Sciatic nerve (tissue), 2 donors: ENCODE results near the gene NRXN2. TPM values are rescaled to one million over a fixed set of nuclear protein-coding genes. Genes with fewer than 3 reads are reported as not detected.
"Not testable (repeated sequence)": the region's sequence is repeated elsewhere in the genome, so short reads cannot be mapped to it uniquely, and the experiment has no call there.

Source experiments
- ATAC-seq: fragments of 200-7000 bp; cut with Tn5 transposase; one replicate; pipeline ENCODE4 v1.9.1; 2020; ENCODE audit warnings: mild to moderate bottlenecking, moderate library complexity
- DNase-seq: peaks from one replicate; pipeline ENCODE4 v3.0.0-alpha.2; 2020; ENCODE audit warnings: low spot score
- intact Hi-C: fragments of 100-400 bp; cut with DNase I; formaldehyde crosslinking; loops from one replicate; pipeline ENCODE4 v1.14.2; 2022
- total RNA-seq: library from RNA; stranded (reverse); fragmentation: NEBNext Ultra II Directional; extraction: Animal tissue kit (Norgen Biotek cat#: 25700); gene quantifications from one replicate; pipeline ENCODE4 v1.2.1, GENCODE V29; 2021
- donor health status: DM: no; HTN: no; CAD: no.
- donor health status: DM: no; HTN: no; CAD: no.

Gene NRXN2
- total RNA-seq, 1 donor from 2014 or later: 13.7 TPM

DNA sequence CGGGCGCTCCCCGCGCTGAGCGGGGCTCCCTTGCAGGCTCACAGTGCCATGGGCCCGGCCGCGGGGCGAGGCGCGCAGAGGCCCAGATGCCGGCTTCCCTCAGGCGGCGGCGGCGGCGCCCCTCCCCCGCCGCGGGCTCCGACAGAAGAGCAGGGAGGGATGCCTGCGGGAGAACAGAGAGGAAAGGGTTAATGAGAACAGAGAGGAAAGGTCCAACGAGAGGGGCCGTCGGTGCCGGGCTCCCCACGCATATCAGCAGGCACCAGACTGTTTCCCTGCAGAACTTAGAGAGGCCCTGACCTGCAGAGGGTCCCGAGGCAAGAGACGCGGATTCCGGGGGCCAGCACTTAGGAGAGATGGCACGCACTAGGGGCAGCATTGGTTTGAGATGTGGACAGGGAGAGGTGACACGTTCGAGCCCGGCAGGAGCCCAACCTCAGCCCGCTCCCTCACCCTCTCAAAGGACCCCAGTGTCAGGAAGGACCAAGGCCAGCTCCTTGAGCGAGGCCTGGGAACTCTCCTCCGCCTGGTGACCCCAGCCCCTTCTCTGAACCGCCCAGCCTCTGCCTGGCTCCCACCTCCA is 9.1 kb downstream of the NRXN2 start:
- ATAC-seq: no peak
- DNase-seq: no peak
- intact Hi-C loops: no loop called here

DNA sequence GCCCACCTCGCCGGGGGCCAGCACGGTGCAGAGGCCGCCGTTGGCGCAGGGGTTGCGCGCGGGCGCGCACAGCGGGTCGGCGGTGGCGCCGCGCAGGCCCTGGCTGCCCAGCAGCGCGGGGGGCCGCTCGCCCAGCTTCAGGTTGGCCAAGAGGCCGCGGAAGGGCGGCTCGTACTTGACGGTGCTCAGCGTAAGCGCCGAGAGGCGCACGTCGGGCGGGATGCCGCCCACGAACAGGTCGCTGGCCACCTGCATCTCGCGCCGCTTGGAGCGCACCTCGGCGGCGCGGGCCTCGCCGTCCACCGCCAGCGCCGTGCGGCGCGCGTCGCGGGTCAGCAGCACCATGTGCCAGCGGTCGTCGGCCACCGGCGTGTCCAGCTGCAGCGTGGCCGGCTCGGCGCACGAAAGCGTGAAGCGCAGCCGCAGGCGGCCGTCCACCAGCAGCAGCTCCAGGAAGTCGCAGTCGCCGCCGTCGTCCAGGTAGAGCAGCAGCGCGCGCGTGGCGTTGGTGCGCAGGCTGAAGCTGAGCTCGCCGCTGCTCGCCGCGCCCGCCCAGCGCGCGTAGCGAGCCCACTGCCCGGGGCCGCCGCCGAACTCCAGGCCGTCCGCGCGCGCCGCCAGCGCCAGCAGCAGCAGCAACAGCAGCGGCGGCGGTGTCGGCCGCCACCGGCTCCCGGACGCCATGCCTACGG is 9.8 kb downstream of the NRXN2 start:
- ATAC-seq: no peak
- DNase-seq: no peak
- intact Hi-C loops: no loop called here

DNA sequence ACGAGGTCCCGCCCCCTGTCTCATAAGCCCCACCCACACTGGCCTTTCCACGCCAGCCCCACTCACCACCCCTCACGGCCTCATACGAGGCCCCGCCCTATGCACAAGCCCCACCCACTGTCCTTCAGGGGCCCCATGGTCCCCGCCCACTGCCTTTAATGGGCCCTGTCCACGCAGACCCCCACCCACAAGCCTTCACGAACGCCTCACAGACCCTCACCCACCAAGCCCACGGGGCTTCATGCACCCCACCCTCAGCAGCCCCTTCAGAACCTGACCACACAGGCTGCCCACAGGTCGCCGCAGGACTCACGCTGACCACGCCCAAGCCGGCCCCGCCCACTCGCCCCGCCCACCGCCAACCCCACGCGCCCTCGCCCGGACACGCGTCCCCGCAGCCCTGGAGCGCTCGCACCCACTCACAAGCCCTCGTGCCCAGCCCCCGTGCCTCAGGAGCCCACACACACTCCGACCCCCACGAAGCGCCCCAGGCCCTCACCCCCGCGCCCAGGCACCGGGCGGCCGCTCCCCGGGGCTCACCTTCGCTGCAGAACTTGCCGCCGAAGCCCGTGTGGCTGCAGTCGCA is 10.5 kb downstream of the NRXN2 start:
- intact Hi-C loops: no loop called here
- ATAC-seq: no peak
- DNase-seq: no peak

DNA sequence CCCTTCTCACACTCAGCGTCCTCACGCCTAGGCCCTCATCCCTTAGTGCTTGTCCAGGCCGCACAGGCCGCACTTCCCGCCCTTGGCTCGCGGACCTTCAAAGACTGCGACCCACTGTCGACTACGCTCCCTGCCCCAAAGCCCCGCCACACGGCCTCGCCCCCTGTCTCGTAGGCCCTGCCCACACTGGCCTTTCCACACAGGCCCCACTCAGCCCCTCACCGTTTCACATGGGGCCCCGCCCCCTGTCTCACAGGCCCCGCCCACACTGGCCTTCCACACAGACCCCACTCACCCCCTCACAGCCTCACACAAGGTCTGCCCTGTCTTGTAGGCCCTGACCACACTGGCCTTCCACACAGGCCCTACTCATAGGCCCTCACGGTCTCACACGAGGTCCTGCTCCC is 11.0 kb downstream of the NRXN2 start:
- intact Hi-C loops: no loop called here
- no peak for DNase-seq
- ATAC-seq: no peak

DNA sequence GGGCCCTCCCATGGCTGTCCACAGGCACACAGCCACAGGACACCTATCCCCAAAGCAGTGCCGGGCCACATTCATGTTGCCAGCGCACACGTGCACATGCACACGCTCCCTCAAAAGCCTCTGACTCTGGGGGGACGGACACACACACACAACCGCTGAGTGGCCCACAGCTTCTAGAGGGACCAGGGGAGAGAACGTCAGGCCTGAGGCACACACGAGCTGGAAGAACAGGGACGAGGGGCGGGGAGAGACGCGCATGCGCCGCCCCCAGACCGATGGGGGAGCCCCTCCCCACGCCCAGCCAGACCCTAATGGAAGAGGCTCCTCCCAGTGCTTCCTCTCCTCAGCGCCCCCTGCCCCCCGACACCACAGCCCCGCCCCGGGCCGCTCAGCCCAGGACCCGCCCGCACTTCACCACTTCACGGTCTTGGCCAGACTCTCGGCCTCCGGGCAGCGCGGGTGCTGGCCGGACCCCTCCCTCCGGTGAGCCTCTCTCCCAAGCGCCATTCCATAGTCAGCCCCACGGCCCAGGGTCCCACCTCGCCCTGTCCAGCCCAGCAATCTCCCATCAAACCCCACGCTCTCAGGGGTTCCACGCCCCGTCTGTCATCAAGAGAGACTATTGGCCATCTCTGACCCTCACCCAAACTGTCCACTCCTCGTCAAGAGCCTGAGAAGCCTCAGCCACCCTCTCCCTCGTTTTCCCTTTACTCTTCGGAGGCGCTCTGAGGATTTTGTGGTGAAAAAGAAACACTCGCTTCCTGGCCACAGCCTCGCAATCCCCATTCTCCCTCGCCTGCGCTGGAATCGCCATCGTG is 11.7 kb downstream of the NRXN2 start:
- intact Hi-C loops: no loop called here
- DNase-seq: no peak
- no peak for ATAC-seq

DNA sequence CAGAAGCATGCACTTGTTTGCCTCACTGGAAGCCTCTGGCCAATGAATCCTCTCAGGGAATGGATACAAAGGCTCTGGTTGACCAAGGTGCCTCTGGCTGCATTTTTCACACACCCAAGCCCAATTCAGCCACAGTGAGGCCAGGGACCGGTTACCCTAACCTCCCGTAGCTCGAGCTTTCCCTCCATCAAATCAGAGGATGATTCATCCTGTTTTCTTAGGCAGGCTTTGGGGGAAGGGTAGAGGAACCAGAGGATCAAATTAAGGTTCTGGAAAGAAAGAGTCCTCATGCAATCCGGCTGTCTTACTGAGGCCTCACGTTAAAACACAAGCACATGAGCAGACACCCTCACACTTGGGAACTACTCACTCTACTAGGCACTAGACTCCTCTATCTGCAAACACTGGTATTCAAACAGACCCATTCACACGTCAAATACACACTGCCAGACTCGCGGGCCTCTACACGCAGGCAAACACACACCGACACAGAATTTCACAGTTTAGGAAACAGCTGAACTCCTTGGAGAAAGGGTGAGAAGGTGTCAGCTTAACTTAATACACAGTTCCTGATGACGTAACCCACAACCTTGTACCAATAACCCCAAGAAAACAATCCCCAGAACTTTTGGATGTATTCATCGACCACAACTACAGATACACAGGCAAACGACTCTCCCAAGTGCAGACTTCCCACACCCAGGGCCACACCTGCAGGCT is 12.4 kb downstream of the NRXN2 start:
- intact Hi-C loops: no loop called here
- no peak for ATAC-seq
- DNase-seq: no peak

DNA sequence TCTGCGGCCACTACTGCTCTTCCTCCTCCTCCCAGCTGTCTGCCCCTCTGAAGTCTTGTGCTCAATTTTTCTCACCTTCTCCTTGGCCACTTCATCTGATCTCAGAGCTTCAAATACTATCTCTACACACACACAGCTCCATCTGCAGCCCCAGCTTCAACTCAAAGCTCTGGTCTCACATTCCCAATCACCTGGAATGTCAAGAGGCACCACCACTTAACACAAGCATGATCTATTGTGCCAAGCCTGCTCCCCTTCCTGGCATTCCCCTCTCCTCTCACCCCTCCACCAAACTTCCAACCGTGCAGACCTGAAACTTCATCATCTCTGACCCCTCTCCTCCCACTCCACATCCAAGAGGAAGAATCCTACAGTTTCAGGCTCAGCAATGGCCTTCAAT is 17.5 kb downstream of the NRXN2 start:
- intact Hi-C loops: no loop called here
- ATAC-seq (no peak), DNase-seq (no peak)

DNA sequence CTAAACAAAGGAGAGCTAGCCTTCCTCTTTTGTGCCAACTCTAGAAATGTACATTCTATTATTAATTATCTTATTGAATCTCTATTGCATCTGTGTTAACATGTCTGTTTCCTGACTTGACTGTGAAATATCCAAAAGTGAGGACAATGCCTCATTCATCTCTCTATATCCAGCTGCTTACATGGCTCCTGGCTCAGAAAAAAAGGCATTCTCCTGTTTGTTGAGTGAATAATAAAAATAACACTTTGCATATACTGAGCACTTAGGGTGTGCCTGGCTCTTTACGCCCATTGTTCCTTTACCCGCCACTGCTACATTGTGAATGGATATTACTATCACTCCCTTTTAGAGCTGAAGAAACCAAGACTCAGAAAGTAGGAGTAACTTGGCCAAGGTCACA is 19.9 kb downstream of the NRXN2 start:
- no peak for ATAC-seq
- DNase-seq: no peak
- intact Hi-C loops: no loop called here

DNA sequence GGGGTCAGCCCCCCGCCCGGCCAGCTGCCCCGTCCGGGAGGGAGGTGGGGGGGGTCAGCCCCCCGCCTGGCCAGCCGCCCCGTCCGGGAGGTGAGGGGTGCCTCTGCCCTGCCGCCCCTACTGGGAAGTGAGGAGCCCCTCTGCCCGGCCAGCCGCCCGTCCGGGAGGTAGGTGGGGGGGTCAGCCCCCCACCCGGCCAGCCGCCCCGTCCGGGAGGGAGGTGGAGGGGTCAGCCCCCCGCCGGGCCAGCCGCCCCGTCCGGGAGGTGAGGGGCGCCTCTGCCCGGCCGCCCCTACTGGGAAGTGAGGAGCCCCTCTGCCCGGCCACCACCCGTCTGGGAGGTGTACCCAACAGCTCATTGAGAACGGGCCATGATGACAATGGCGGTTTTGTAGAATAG is 21.0 kb downstream of the NRXN2 start:
- DNase-seq, ATAC-seq, intact Hi-C loops: not testable (repeated sequence)

DNA sequence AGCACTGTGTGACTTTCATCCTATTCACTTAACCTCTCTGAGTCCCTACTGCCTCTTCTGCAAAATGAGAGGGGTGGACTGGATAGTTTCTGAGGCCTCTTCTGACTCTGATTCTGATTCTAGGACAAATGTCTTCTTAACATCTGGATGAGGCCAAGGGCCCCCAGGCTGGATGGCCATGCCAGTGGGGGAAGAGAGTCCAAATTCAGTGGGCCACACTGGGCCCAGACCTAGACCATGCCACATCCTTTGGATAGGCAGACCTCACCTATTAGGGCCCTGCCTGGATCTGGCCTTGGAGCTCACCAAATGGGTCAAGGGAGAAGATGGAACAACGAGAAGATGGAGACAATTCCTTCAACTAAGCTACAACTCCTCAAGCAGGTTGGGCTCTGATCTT is 24.6 kb downstream of the NRXN2 start:
- DNase-seq (no peak), ATAC-seq (no peak)
- intact Hi-C loops: no loop called here

DNA sequence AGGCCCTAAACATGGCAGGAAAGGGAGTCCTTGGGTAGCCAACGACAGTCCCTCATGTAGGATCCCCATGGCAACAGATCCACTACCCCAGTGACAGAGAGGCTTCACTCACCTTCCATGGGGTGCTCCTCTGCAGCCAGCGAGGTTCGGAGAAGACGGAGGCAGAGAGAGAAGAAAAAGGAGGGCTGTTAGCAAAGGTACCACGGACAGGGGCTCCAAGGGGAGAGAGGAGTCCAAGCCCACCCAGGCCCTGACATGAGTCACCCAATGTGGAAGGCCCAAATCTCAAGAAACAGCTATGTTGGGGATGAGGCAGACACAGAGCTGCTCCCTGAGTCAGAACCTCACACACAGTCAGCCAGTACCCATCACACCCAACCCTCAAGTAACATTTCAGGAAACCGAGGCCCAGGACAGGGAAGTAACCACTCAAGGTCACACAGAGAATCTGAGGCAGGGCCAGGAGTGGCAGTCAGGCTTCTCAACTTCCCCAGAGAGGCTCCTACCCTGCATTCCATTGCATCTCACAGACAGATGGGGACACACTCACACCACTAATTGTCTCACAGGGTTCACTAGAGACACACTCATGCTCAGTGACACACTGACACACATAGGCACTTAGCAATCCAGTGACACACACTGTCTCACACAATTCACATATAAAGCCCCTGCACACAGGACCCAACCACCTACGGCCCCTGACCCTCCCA is 25.2 kb downstream of the NRXN2 start:
- ATAC-seq (no peak), DNase-seq (no peak)
- intact Hi-C loops: no loop called here

DNA sequence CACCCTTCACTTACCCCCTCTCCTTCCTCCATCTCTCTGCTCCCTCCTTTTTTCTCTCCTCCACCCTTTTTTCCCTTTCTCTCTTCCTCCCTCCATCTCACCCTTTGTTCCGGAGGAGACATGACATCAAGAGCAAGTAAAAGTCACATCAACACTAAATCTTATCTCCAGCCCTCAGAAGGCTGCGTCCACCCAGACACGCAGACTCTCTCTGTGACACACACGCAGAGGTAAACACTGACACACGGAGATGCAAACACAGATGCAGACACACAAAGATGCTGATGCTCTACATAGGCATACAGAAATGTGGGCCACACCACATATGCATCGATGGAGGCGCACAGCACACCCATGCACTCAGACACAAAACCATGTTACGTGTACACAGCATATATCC is 27.0 kb downstream of the NRXN2 start:
- intact Hi-C loops: no loop called here
- ATAC-seq: no peak
- no peak for DNase-seq

DNA sequence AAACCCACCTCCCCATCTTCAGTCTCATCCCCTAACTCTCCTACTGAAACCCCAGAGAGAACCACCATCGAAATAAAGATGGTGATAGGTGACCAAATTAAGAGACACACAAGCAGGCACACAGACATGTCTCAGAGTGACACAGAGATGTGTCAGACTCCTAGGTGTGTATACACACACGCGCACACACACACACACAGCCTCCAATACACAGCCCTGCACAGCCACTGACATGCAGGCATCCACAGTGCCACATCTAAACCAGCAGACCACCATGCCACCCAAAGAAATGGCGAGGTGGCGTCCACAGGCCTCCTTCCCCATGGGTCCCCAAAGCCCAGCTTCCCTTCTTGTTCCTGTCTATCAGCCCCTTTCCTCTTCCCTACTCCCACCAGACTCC is 27.4 kb downstream of the NRXN2 start:
- intact Hi-C loops: no loop called here
- DNase-seq: no peak
- ATAC-seq: no peak

DNA sequence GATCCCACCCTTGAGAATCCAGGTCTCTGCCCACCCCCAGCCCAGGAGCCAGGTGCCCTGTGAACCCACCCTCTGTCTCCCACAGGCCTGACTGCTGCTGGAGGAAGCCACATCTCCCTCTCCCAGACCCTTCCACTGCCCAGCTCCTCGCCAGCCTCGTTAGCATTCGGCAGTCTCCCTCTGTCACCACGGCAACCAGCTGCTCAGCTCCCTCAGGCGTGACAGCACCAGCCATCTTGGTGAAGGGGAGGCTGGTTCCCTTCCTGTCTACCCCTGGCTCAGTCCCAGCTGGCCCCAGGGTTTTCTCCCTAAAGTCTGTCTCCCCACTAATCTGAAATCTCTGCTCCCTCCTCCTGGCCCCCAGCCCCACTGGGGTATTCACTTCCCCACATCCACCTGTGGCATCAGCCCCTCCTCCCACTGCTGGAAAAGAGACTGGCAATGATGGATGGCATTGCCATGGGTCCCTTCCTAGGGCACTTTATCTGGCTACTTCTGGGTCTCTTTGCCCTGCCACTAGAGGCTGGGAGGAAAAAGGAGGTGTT is 28.1 kb downstream of the NRXN2 start:
- no peak for DNase-seq
- intact Hi-C loops: no loop called here

DNA sequence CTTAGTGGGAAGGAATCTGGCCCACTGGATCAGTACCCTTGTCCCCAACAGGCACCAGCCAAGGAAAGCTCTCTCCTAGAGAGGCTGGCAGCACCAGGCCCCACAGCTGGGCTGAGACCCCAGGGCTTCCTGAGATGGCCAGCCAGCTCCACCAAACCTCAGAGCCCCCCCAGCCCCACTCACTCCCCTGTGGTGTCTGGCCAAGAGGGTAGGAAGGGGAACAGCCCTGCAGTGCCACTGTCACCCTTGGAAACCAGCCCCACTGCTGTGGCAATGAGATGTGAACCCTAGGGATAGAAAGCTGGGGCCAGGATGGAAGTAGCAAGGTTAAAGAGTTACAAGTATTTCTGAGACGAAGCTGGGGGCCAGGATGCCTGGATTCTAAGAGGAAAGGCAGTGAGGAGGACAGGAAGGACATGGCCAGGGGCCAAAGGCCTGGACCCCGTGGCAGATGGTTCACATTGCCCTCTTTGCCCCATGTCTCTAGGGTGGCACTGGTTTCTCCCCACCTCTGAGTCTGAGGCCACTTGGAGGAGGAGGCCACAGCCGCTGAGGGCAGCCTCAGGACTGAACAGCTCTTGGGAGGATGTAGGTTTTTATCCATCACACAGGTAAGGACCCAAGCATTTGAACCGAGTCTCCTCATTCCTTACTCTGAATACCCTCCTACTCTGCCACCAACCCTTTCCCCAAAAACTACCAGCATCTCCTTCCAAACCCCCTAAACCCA is 28.8 kb downstream of the NRXN2 start:
- ATAC-seq (no peak), DNase-seq (no peak)
- intact Hi-C loops: no loop called here

More for the DNA sequence above, 28.1 kb downstream of the NRXN2 start:
- ATAC-seq: no peak

DNA sequence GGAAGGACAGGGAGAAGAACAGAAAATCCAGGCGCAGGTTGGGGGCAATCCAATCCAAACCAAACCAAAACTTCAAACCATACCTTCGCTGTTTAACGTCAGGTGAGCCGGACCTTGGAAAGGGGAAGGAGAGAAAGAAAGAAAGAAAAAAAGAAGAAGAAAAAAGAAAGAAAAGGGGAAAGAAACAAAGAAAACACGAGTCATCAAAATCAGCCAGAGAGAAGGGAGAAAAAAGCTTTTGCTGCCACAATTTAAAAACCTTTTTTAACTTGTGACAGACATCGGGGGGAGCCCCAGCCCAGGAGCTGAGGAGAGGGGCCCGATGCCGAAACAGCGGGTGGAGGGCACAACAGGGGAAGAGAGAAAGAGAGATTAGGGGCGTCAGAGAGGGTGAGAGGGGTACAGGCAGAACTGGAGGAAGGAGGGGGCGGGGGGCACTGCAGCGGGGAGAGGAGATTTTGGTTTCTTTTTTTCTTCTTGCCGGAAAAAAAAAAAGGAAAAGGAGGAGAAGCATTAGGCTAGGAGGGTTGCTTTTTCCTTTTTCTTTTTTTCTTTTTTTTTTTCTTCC is 30.1 kb downstream of the NRXN2 start:
- intact Hi-C loops: no loop called here
- DNase-seq (no peak), ATAC-seq (no peak)

DNA sequence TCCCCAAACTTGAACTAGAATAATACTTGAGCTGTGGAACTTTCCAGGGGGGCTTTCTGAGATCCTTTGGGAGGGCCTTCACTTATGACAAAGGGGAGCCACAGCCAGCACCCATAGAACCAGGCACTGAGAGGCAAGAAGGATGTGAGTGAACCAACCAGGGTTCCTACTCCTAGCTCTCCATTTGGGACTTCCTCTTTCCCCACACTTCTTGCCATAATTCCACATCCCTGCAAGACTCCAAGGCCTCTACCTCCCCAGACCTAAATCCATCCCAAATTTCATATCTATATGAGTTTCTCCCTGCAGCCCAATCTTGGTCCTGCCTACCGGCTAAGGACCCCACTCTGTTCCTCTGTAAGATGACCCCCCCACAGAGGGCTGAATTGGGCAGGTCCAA is 31.5 kb downstream of the NRXN2 start:
- intact Hi-C loops: no loop called here
- no peak for ATAC-seq
- DNase-seq: no peak

DNA sequence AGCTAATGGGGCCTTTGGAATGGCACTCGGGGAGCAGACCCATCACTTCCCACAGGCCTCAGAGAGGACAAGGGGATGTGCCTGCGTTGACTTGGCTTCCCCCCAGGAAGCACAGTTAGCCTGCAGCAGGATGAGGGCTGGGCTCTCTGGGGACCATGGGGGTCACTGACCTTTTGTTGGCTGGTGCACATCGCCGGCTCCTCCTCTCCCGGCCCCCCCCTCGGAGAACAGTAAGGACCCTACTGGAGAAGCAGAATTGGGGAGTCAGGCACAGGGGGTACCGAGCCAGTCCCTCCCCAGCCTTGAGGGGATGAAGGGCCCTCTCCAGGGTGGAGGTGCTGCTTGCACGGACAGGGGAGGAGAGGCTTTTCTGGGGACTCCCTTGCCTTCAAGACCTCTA is 32.8 kb downstream of the NRXN2 start:
- ATAC-seq (no peak), DNase-seq (no peak)
- intact Hi-C loops: no loop called here
